Adipose tissue (tissue), 3 donors: ENCODE data around the gene PRRC2A. TPM values are rescaled to one million over a fixed set of nuclear protein-coding genes. Genes with fewer than 3 reads are reported as not detected.

ENCODE experiments used
- H3K27ac ChIP-seq: one replicate; pipeline ENCODE4 v1.5.1; 2013; ENCODE audit warnings: low read depth, low read length
- WGBS, 3 donors: extraction: QIAGEN DNeasy Blood & Tissue Kit; methylation state at CpG; one replicate each; pipeline ENCODE4 v1.1.7; 2013; 5-methylcytosine and 5-hydroxymethylcytosine counted together
- polyA plus RNA-seq, 3 donors: library from polyadenylated mRNA; stranded (reverse); fragments of 200-250 nt; gene quantifications; one replicate each; pipeline ENCODE4 v1.2.3, GENCODE V29; 2013
- donor health status: healthy with polysubstance abuse.
- donor health status: Bipolar disorder and iron deficiency.
- donor health status: healthy.

PRRC2A gene
- polyA plus RNA-seq, 3 donors = 47.8 to 112 (median 110) TPM

GRCh38 chr6:31659649-31660380, 39.3 kb downstream of the PRRC2A start:
- peak overlapping the region; percentile 13 for H3K27ac ChIP-seq
- WGBS, 3 donors = 13 to 20% (median 19%) methylated on average over 13 of the region's 13 CpGs

GRCh38 chr6:31660381-31661261, 40.1 kb downstream of the PRRC2A start, which contains the start of gene C6orf47:
Gene C6orf47 (minus strand): TSS chr6:31660778. CDS start chr6:31659947, 831 bp downstream.
- peak within 1 kb of the TSS; percentile 13 for H3K27ac ChIP-seq
- WGBS, 3 donors = 0 to 1% (median 1%) methylated on average over 52 of the region's 52 CpGs

- 71 to 82% (median 74%) methylated on average over 12 of the region's 12 CpGs for WGBS, 3 donors
- no peak overlapping the region for H3K27ac ChIP-seq
These were observed 41.0 kb downstream of the PRRC2A start for GRCh38 chr6:31661262-31662123.

- H3K27ac ChIP-seq = no peak overlapping the region
- WGBS, 3 donors = 85 to 89% (median 88%) methylated on average over 12 of the region's 12 CpGs
These were observed 41.7 kb downstream of the PRRC2A start for GRCh38 chr6:31662124-31662723.

GRCh38 chr6:31663126-31663960, 42.8 kb downstream of the PRRC2A start:
- WGBS, 3 donors = 59 to 64% (median 60%) methylated on average over 9 of the region's 9 CpGs

GRCh38 chr6:31663961-31664789, 43.7 kb downstream of the PRRC2A start:
- WGBS, 3 donors = 17 to 21% (median 19%) methylated on average over 17 of the region's 17 CpGs

More at GRCh38 chr6:31663126-31663960, 42.8 kb downstream of the PRRC2A start:
- H3K27ac ChIP-seq = peak overlapping the region; percentile 47

GRCh38 chr6:31664790-31665500, 44.4 kb downstream of the PRRC2A start, which contains the start of gene GPANK1:
Gene GPANK1 (minus strand): TSS chr6:31664997. CDS start chr6:31664478, 519 bp downstream.
- WGBS, 3 donors = 0% methylated on average over 39 of the region's 39 CpGs
- H3K27ac ChIP-seq = peak within 1 kb of the TSS; percentile 79

More at GRCh38 chr6:31663961-31664789, 43.7 kb downstream of the PRRC2A start:
- H3K27ac ChIP-seq = peak overlapping the region; percentile 47

- WGBS, 3 donors = 0% methylated on average over 62 to 63 of the region's 63 CpGs
- peak within 1 kb of the TSS; percentile 79 for H3K27ac ChIP-seq
These were observed 45.2 kb downstream of the PRRC2A start, which contains the start of gene CSNK2B for GRCh38 chr6:31665501-31666336. Gene CSNK2B (plus strand): TSS chr6:31666080. CDS start chr6:31666832, 752 bp downstream.

- WGBS, 3 donors = 2 to 3% (median 2%) methylated on average over 15 of the region's 15 CpGs
- H3K27ac ChIP-seq = no peak overlapping the region
These were observed 45.9 kb downstream of the PRRC2A start for GRCh38 chr6:31666337-31666965.

GRCh38 chr6:31669676-31670075, 49.2 kb downstream of the PRRC2A start, which contains the start of gene LY6G5B:
Gene LY6G5B (plus strand): TSS chr6:31669976. CDS start chr6:31670951, 975 bp downstream.
- 83 to 88% (median 84%) methylated on average over 8 of the region's 8 CpGs for WGBS, 3 donors

GRCh38 chr6:31676322-31676903, 55.9 kb downstream of the PRRC2A start:
- H3K27ac ChIP-seq = no peak overlapping the region
- WGBS, 3 donors = 78 to 89% (median 88%) methylated on average over 4 of the region's 4 CpGs

More at GRCh38 chr6:31669676-31670075, 49.2 kb downstream of the PRRC2A start, which contains the start of gene LY6G5B:
- H3K27ac ChIP-seq = no peak within 1 kb of the TSS

- WGBS, 3 donors = 72 to 76% (median 73%) methylated on average over 6 of the region's 6 CpGs
- no peak overlapping the region for H3K27ac ChIP-seq
These were observed 56.4 kb downstream of the PRRC2A start for GRCh38 chr6:31676904-31677303.

- WGBS, 3 donors = 73 to 75% (median 74%) methylated on average over 8 of the region's 8 CpGs
- H3K27ac ChIP-seq = no peak overlapping the region
These were observed 57.4 kb downstream of the PRRC2A start for GRCh38 chr6:31677955-31678354.
